Peyer's patch (tissue), 4 donors: ENCODE results near the gene LPGAT1. TPM values are rescaled to one million over a fixed set of nuclear protein-coding genes. Genes with fewer than 3 reads are reported as not detected.

Experiments used
- DNase-seq, 3 donors: peaks; one replicate each; pipeline ENCODE4 v3.0.0-alpha.2; 2017 to 2019
- H3K27ac ChIP-seq, 4 donors: fragments of 200-600 bp; sonication (generic); one replicate each; pipeline ENCODE4 v1.5.1; 2016 to 2019
- H3K27me3 ChIP-seq, 2 donors: fragments of 200-600 bp; sonication (generic); one replicate each; pipeline ENCODE4 v1.5.1; 2019
- H3K36me3 ChIP-seq, 3 donors: fragments of 200-600 bp; sonication (generic); one replicate each; pipeline ENCODE4 v1.5.1; 2016 to 2019
- H3K4me1 ChIP-seq, 4 donors: fragments of 200-600 bp; sonication (generic); one replicate each; pipeline ENCODE4 v1.5.1; 2016 to 2019
- H3K4me3 ChIP-seq, 4 donors: fragments of 200-600 bp; sonication (generic); 1 replicate in 3 of 4; 2 replicates in 1 of 4; pipeline ENCODE4 v1.5.1; 2016 to 2019; ENCODE audit warnings: mild to moderate bottlenecking in 1 of 4
- H3K9me3 ChIP-seq, 4 donors: fragments of 200-600 bp; sonication (generic); one replicate each; pipeline ENCODE4 v1.5.1; 2016 to 2019; ENCODE audit warnings: mild to moderate bottlenecking in 1 of 4
- POLR2A ChIP-seq, 2 donors: fragments of 450-650 bp; IDR thresholded peaks; one replicate each; pipeline ENCODE4 v1.5.1; 2017; ENCODE audit warnings: antibody characterized with exemption in 2 of 2, mild to moderate bottlenecking in 2 of 2, moderate library complexity in 2 of 2
- total RNA-seq, 4 donors: library from RNA; depleted of rRNA; stranded (reverse); fragments of >200 nt; gene quantifications; one replicate each; pipeline ENCODE4 v1.1.0, GENCODE V29; 2016
- TF ChIP-seq, protein P1 (sequence below), 6 experiments: fragments of 450-650 bp in 4 of 6; fragments of 200-600 bp in 2 of 6; sonication (generic) in 1 of 6; IDR thresholded peaks; one replicate each; pipeline ENCODE4 v1.5.1; 2017 to 2019; ENCODE audit warnings: antibody characterized with exemption in 6 of 6, mild to moderate bottlenecking in 3 of 6, moderate library complexity in 1 of 6

The LPGAT1 gene
- total RNA-seq, 4 donors from 2014 or later = 18.2 to 171 (median 138) TPM

GRCh38 chr1:211761400-211761799 lies 69.2 kb downstream of the LPGAT1 start:
- no peaks in the 10 kb centered on the region for H3K4me1 ChIP-seq
- peaks cover 0 to 20% (median 0%) of the 10 kb centered on the region in 3 donors for H3K36me3 ChIP-seq
- H3K4me3 ChIP-seq = no peak overlapping the region
- H3K27me3 ChIP-seq = no peaks in the 10 kb centered on the region
- TF ChIP-seq, protein P1, sequence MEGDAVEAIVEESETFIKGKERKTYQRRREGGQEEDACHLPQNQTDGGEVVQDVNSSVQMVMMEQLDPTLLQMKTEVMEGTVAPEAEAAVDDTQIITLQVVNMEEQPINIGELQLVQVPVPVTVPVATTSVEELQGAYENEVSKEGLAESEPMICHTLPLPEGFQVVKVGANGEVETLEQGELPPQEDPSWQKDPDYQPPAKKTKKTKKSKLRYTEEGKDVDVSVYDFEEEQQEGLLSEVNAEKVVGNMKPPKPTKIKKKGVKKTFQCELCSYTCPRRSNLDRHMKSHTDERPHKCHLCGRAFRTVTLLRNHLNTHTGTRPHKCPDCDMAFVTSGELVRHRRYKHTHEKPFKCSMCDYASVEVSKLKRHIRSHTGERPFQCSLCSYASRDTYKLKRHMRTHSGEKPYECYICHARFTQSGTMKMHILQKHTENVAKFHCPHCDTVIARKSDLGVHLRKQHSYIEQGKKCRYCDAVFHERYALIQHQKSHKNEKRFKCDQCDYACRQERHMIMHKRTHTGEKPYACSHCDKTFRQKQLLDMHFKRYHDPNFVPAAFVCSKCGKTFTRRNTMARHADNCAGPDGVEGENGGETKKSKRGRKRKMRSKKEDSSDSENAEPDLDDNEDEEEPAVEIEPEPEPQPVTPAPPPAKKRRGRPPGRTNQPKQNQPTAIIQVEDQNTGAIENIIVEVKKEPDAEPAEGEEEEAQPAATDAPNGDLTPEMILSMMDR (IDR thresholded peaks at IDR 0.05) = no peak
- no peak for TF ChIP-seq POLR2A (IDR thresholded peaks at IDR 0.05)
- peaks cover 0 to 4% (median 0%) of the 10 kb centered on the region in 4 donors for H3K9me3 ChIP-seq
- DNase-seq = no peak
- H3K27ac ChIP-seq = no peak overlapping the region

- no peak for DNase-seq
- Histone ChIP-seq H3K9me3 (peaks cover 0 to 4% (median 0%) of the 10 kb centered on the region in 4 donors), H3K27me3 (no peaks in the 10 kb centered on the region), H3K27ac (no peak overlapping the region), H3K36me3 (peaks cover 0 to 7% (median 0%) of the 10 kb centered on the region in 3 donors), H3K4me3 (no peak overlapping the region), H3K4me1 (no peaks in the 10 kb centered on the region)
- TF ChIP-seq POLR2A (IDR thresholded peaks at IDR 0.05) = no peak
- TF ChIP-seq, protein P1 (IDR thresholded peaks at IDR 0.05) = no peak
These were observed 74.0 kb downstream of the LPGAT1 start for GRCh38 chr1:211756471-211757020.

DNA sequence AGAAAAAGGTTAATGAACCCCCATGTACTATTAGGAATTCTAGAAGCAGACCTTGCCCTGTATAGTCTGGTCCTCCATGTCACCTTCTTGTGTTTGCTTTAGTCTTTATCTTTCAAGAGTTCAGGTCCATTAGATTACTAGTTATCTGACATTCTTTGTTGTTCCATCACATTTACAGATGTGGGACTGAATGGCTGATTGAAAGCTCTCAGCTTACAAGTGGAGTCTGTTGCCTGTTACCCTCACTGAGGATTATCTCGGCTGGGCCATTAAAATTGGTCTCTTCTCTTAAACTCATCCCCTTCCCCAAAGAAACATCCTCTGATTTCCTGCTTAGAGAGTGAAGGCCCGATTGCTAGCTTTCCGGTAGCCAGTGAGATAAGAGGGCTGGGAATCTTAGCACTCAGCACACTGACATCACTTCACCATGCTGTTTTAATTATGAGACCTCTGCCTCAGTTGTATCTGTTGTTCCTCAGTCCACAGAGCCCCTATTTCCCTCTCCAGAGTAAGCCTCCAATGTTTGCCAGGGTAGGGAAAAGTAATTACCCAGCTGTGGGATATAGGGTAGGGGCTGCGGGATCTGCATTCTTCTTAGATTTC lies 76.8 kb downstream of the LPGAT1 start:
- Histone ChIP-seq H3K4me3 (no peak overlapping the region), H3K9me3 (peaks cover 0 to 4% (median 0%) of the 10 kb centered on the region in 4 donors), H3K27me3 (no peaks in the 10 kb centered on the region), H3K36me3 (peaks cover 0 to 23% (median 0%) of the 10 kb centered on the region in 3 donors), H3K27ac (no peak overlapping the region), H3K4me1 (no peaks in the 10 kb centered on the region)
- TF ChIP-seq, protein P1 (IDR thresholded peaks at IDR 0.05) = no peak
- TF ChIP-seq POLR2A (IDR thresholded peaks at IDR 0.05) = no peak
- DNase-seq = no peak

DNA sequence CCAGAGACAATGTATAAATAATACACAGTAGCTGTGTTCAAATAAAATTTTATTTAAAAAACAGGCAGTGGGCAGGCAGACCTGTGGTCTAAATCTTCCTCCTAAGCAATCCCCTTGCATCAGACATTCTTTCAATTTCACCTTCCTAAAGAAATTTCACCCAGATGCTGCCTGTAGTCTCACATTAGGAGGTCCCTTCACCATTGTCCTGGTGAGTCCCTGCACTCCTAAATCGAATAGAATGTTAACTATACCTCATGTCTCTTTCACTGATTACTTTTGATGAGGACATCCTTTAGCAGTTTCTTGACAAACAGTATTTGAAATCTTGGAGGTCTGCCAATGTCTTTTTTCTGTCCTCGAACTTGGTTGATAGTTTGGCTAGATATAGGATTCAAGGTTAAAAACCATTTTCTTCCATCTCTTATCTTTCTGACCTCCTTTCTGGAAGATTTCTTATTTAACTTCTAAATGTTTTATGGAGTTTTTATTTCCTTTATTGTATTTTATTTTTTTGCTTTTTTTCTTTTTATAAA lies 77.5 kb downstream of the LPGAT1 start:
- Histone ChIP-seq H3K27me3 (no peaks in the 10 kb centered on the region), H3K9me3 (peaks cover 0 to under 1% (median 0%) of the 10 kb centered on the region in 4 donors), H3K4me1 (no peaks in the 10 kb centered on the region), H3K4me3 (no peak overlapping the region), H3K36me3 (peaks cover 0 to 26% (median 0%) of the 10 kb centered on the region in 3 donors), H3K27ac (no peak overlapping the region)
- no peak for TF ChIP-seq POLR2A (IDR thresholded peaks at IDR 0.05)
- TF ChIP-seq, protein P1 (IDR thresholded peaks at IDR 0.05) = no peak
- no peak for DNase-seq

DNA sequence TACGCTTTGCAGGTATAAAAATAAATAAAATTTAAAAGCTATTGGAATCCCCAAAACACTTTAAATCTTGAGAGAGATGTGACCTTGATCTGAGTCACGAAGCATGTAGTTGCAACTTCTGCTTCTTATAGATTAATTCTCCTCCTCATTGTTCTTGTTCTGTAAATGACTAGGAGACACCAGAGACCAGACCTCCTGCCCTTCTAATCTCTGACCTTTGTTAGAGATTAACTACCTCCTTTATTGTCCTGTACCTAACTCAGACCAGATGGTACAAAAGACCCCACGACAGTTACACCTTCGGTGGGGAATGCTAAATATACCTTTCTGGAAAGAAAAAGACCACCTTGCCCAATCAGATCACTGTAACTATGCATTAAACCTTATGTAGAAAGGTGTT lies 78.2 kb downstream of the LPGAT1 start:
- Histone ChIP-seq H3K4me1 (no peaks in the 10 kb centered on the region), H3K9me3 (no peaks in the 10 kb centered on the region), H3K4me3 (no peak overlapping the region), H3K27ac (no peak overlapping the region), H3K27me3 (no peaks in the 10 kb centered on the region), H3K36me3 (peaks cover 0 to 29% (median 0%) of the 10 kb centered on the region in 3 donors)
- no peak for DNase-seq
- TF ChIP-seq POLR2A (IDR thresholded peaks at IDR 0.05) = no peak
- TF ChIP-seq, protein P1 (IDR thresholded peaks at IDR 0.05) = no peak
